ENCODE data around the gene HCFC1R1.

Gene HCFC1R1

DNA sequence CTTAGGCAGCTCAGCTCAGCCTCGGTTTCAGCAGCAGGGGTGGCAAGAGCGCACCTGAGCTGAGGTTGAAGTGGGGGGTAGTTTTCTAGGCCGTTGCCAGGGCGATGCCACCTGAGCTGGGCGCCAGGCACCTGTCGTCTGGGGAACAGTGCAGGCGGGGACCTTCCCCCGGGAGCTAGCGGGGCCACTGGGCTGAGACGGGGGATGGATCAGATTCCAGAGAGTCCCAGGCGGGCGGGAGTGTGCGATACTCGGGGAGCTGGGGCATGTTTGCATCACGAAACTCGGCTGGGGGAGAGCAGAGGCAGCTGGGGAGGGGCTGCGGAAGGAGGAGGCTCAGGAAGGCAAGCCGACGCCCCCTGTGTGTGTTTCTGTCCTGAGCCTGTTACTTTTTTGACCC lies 11.5 kb downstream of the HCFC1R1 start:
- Histone ChIP-seq H3K4me2 (ENCODE audit: low read depth, low read length) (peak overlapping the region; percentile 16; the same call in 1 of the 2 replicates), H3K9ac (ENCODE audit: low read length) (no peak overlapping the region), H2AFZ (ENCODE audit: low read length) (no peak overlapping the region), H3K79me2 (ENCODE audit: low read length) (no peaks in the 10 kb centered on the region), H3K27me3 (replicated peaks; ENCODE audit: insufficient read depth, low read length) (peaks cover 93% of the 10 kb centered on the region), H3K9me2 (replicated peaks; ENCODE audit: insufficient read depth, low read length) (no peaks in the 10 kb centered on the region), H3K36me3 (replicated peaks; ENCODE audit: insufficient read depth, low read length) (no peaks in the 10 kb centered on the region), H3K9me3 (replicated peaks; ENCODE audit: insufficient read depth, low read length) (no peaks in the 10 kb centered on the region), H3K4me3 (ENCODE audit: low read length) (no peak overlapping the region), H3F3A (ENCODE audit: insufficient read depth, low read length) (peaks cover under 1% of the 10 kb centered on the region; the same call in 1 of the 2 replicates), H4K20me1 (ENCODE audit: insufficient read depth, low read length) (no peaks in the 10 kb centered on the region), H3K4me1 (ENCODE audit: low read length) (peaks cover 17% of the 10 kb centered on the region), H3K27ac (ENCODE audit: low read length) (no peak overlapping the region)
- TF ChIP-seq EZH2 (optimal IDR thresholded peaks at IDR 0.05; ENCODE audit: low read depth, low read length) (no peak), EZH2phosphoT487 (IDR thresholded peaks at IDR 0.05; ENCODE audit: low read length) (no peak)
- TF ChIP-seq, protein P1, sequence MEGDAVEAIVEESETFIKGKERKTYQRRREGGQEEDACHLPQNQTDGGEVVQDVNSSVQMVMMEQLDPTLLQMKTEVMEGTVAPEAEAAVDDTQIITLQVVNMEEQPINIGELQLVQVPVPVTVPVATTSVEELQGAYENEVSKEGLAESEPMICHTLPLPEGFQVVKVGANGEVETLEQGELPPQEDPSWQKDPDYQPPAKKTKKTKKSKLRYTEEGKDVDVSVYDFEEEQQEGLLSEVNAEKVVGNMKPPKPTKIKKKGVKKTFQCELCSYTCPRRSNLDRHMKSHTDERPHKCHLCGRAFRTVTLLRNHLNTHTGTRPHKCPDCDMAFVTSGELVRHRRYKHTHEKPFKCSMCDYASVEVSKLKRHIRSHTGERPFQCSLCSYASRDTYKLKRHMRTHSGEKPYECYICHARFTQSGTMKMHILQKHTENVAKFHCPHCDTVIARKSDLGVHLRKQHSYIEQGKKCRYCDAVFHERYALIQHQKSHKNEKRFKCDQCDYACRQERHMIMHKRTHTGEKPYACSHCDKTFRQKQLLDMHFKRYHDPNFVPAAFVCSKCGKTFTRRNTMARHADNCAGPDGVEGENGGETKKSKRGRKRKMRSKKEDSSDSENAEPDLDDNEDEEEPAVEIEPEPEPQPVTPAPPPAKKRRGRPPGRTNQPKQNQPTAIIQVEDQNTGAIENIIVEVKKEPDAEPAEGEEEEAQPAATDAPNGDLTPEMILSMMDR (IDR thresholded peaks at IDR 0.05; ENCODE audit: low read length) = no peak
- no peak for DNase-seq

DNA sequence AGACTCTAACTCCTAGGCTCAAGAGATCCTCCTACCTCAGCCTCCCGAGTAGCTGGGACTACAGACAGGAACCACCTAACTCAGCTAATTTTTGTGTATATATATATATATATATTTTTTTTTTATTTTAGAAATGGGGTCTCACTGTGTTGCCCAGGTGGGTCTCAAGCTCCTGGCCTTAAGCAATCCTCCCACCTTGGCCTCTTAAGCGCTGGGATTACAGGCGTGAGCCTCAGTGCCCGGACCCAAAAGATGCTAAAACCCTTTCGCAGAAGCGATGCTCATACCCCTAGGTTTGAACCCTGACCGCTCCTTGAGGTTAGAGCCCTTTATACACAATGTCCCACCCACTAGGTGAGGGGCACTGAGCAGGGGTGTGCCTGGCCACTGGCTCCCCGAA lies 13.2 kb downstream of the HCFC1R1 start:
- Histone ChIP-seq H3K9me2 (replicated peaks; ENCODE audit: insufficient read depth, low read length) (no peaks in the 10 kb centered on the region), H2AFZ (ENCODE audit: low read length) (no peak overlapping the region), H3K9ac (ENCODE audit: low read length) (no peak overlapping the region), H3K9me3 (replicated peaks; ENCODE audit: insufficient read depth, low read length) (no peaks in the 10 kb centered on the region), H3K4me2 (ENCODE audit: low read depth, low read length) (no peak overlapping the region), H3K79me2 (ENCODE audit: low read length) (no peaks in the 10 kb centered on the region), H3K4me1 (ENCODE audit: low read length) (peaks cover 17% of the 10 kb centered on the region), H3K27me3 (replicated peaks; ENCODE audit: insufficient read depth, low read length) (peaks cover 81% of the 10 kb centered on the region), H3F3A (ENCODE audit: insufficient read depth, low read length) (peaks cover 3% of the 10 kb centered on the region; the same call in 1 of the 2 replicates), H3K27ac (ENCODE audit: low read length) (no peak overlapping the region), H4K20me1 (ENCODE audit: insufficient read depth, low read length) (no peaks in the 10 kb centered on the region), H3K36me3 (replicated peaks; ENCODE audit: insufficient read depth, low read length) (no peaks in the 10 kb centered on the region), H3K4me3 (ENCODE audit: low read length) (no peak overlapping the region)
- no peak for DNase-seq
- TF ChIP-seq, protein P1 (IDR thresholded peaks at IDR 0.05; ENCODE audit: low read length) = no peak
- TF ChIP-seq EZH2 (optimal IDR thresholded peaks at IDR 0.05; ENCODE audit: low read depth, low read length) (no peak), EZH2phosphoT487 (IDR thresholded peaks at IDR 0.05; ENCODE audit: low read length) (no peak)

DNA sequence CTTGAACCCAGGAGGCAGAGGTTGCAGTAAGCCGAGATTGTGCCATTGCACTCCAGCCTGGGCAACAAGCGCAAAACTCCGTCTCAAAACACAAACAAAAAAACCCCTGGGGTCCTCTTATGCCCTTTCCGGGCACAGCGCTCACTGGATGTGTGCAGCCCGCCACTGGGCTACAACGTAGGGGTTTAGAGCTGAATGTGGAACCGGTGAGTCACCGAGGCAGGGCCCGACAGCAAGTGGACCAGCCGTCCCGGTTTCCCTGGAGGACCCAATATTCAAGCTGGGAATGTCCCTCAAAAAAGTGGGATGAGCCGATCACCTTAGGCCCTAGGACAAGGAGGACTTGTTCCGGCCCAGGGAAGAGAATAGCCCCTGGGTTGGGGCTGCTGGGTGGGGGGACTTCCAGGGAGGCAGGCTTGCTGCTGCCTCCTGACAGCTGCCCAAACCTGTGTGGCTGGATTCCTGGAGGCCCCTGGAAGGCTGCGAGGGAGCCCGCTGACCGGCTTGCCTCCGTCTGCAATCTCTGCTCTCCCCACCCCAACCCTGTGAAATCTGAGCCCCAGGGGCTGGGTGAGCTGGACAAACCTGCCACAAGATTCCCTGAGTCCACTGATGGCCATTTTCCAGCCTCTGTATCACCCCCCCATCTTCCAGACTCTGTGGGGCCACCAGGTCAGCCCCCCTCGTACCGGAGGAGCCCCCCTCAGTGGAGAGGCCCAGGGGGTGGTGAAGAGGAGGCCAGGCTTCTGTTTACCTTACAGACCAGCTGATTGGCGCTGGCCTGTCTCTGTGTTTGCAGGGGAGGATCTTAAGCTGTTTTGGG lies 14.0 kb downstream of the HCFC1R1 start:
- Histone ChIP-seq H2AFZ (ENCODE audit: low read length) (no peak overlapping the region), H3K4me2 (ENCODE audit: low read depth, low read length) (no peak overlapping the region), H3K4me1 (ENCODE audit: low read length) (peaks cover 17% of the 10 kb centered on the region), H3K27me3 (replicated peaks; ENCODE audit: insufficient read depth, low read length) (peaks cover 74% of the 10 kb centered on the region), H3K9ac (ENCODE audit: low read length) (no peak overlapping the region), H3K36me3 (replicated peaks; ENCODE audit: insufficient read depth, low read length) (no peaks in the 10 kb centered on the region), H4K20me1 (ENCODE audit: insufficient read depth, low read length) (no peaks in the 10 kb centered on the region), H3K4me3 (ENCODE audit: low read length) (no peak overlapping the region), H3K9me2 (replicated peaks; ENCODE audit: insufficient read depth, low read length) (no peaks in the 10 kb centered on the region), H3K79me2 (ENCODE audit: low read length) (no peaks in the 10 kb centered on the region), H3K9me3 (replicated peaks; ENCODE audit: insufficient read depth, low read length) (no peaks in the 10 kb centered on the region), H3K27ac (ENCODE audit: low read length) (no peak overlapping the region), H3F3A (ENCODE audit: insufficient read depth, low read length) (peaks cover 3% of the 10 kb centered on the region; the same call in 1 of the 2 replicates)
- no peak for DNase-seq
- TF ChIP-seq EZH2phosphoT487 (IDR thresholded peaks at IDR 0.05; ENCODE audit: low read length) = no peak
- TF ChIP-seq, protein P1 (IDR thresholded peaks at IDR 0.05; ENCODE audit: low read length) = no peak
- no peak for TF ChIP-seq EZH2 (optimal IDR thresholded peaks at IDR 0.05; ENCODE audit: low read depth, low read length)
